HG03439 (cell line): ENCODE data around the gene PRR19.

ENCODE experiments used
- ATAC-seq: cut with Tn5 transposase; IDR thresholded peaks from one replicate; pipeline ENCODE4 v1.9.1; 2021; ENCODE audit warnings: mild to moderate bottlenecking, moderate library complexity; ENCODE audit not compliant: unreplicated experiment

Gene PRR19

GRCh38 chr19:42292963-42293362 lies 9.0 kb upstream of the PRR19 start:
- no peak for ATAC-seq

GRCh38 chr19:42293540-42293939 lies 8.4 kb upstream of the PRR19 start:
- ATAC-seq = no peak

GRCh38 chr19:42293948-42294347 lies 8.0 kb upstream of the PRR19 start:
- no peak for ATAC-seq

- no peak for ATAC-seq
Observed at GRCh38 chr19:42294471-42295137, 7.3 kb upstream of the PRR19 start.

- ATAC-seq = no peak
Observed at GRCh38 chr19:42295342-42295741, 6.6 kb upstream of the PRR19 start.

- ATAC-seq = no peak
Observed at GRCh38 chr19:42295831-42296525, 6.0 kb upstream of the PRR19 start.

GRCh38 chr19:42297039-42297438 lies 4.9 kb upstream of the PRR19 start:
- ATAC-seq = no peak

- no peak for ATAC-seq
Observed at GRCh38 chr19:42303101-42303464, 1.2 kb downstream of the PRR19 start.

GRCh38 chr19:42303876-42304275 lies 1.9 kb downstream of the PRR19 start:
- ATAC-seq = no peak

GRCh38 chr19:42306646-42307045 lies 4.7 kb downstream of the PRR19 start:
- ATAC-seq = no peak

GRCh38 chr19:42309686-42310085 lies 7.8 kb downstream of the PRR19 start:
- ATAC-seq = no peak

GRCh38 chr19:42311657-42312056 lies 9.7 kb downstream of the PRR19 start:
- ATAC-seq = no peak

DNA sequence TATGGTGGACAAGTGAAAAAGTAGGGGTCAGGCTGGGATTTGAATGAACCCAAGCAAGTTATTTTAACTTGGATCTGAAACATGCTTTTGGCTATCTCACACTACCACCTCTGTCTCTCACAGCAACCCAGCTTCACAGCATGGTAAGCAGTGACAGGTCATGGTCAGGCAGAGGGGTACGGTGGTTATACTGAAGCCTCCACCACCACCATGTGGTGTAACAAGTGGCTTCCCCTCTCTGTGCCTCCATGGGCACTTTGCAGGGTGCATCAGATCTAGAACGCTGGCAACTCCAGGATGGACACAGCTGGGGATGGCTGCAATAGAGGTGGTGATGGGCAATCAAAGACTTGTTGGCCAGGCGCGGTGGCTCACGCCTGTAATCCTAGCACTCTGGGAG lies 10.4 kb downstream of the PRR19 start:
- ATAC-seq = no peak

GRCh38 chr19:42313096-42313839 lies 11.3 kb downstream of the PRR19 start, which contains the start of gene TMEM145:
TSS of gene TMEM145 (plus strand) at chr19:42313309. CDS start at chr19:42313377, 68 bp downstream.
- ATAC-seq = no peak

DNA sequence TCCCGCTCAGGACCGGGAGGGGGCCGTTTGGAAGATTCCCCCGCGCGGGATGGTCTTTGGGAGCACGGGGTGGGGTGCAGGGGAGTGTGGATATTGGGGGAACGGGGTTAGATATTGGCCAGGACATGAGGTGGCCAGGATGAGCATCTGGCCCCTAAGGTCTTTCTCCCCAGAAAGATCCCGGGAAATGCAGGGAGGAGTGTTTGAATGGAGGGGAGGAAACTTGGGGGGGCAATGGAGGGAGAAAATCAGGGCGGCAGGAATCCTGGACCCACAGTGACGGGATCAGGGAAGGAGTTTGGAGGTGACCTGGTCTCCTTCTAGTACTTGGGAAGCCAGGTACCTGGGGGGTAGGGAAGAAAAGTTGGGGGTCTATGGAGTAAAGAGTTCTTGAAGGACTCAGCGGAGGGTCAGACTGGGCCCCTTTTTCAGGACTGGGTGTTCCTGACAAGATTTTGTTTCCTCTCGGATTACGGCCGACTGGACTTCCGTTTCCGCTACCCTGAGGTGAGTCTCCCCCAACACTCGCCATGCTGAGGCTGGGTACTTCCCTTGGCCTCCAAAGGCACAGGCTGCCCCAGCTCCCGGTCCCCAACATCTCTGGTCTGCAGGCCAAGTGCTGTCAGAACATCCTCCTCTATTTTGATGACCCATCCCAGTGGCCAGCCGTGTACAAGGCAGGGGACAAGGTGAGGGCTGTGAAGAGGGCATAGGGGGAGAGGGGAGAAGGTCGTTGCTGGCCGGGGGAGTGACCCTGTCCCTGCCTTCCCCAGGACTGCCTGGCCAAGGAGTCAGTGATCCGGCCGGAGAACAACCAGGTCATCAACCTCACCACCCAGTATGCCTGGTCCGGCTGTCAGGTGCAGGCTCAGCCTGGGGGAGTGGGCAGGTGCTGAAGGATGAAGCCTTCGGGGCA lies 12.2 kb downstream of the PRR19 start:
- no peak for ATAC-seq

DNA sequence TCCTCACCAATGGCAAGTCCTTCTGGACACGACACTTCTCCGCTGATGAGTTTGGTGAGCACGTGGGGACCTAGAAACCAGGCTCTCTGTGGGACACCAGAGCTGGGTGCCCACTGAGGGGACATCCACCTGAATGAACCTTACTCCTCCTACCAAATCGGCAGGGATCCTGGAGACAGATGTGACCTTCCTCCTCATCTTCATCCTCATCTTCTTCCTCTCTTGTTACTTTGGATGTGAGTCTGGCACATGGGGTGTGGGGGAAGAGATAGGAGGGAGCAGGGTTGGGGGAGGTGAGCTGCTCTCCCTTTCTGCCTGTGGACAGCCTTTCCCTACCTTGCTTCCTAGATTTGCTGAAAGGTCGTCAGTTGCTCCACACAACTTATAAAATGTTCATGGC lies 13.1 kb downstream of the PRR19 start:
- ATAC-seq = no peak

- no peak for ATAC-seq
Observed at GRCh38 chr19:42316223-42317211, 14.6 kb downstream of the PRR19 start.

DNA sequence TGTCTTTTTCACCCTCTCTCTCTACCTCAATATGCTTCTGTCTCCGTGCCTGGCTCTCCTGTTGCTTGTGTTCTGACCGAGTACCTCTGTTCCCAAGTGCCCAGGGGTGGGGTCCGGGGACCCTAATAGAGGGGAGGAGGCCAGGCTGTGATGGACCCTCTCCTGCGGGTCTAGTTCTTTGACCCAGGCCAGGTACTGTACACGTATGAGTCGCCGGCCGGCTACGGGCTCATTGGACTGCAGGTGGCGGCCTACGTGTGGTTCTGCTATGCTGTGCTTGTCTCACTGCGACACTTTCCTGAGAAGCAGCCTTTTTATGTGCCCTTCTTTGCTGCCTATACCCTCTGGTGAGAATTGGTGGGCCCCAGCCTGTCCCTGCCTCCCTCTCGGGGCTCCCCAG lies 15.6 kb downstream of the PRR19 start:
- no peak for ATAC-seq

GRCh38 chr19:42322305-42322704 lies 20.4 kb downstream of the PRR19 start:
- no peak for ATAC-seq

DNA sequence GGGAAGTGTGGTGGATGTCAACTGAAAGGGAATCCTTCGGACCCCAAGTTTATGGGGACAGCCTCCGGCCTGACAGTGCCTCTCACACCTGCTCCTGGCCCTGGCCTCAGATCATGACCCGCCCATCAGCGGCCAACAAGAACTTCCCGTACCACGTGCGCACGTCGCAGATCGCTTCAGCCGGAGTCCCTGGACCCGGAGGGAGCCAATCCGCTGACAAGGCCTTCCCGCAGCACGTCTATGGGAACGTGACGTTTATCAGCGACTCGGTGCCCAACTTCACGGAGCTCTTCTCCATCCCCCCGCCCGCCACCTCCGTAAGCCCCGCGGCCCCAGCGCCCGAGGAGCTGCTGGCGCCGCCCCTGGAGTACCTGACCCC lies 21.5 kb downstream of the PRR19 start:
- no peak for ATAC-seq
